Measurements from ENCODE around the gene ABHD6.
"Not testable (repeated sequence)": the region's sequence is repeated elsewhere in the genome, so short reads cannot be mapped to it uniquely, and the experiment has no call there.

The ABHD6 gene

DNA sequence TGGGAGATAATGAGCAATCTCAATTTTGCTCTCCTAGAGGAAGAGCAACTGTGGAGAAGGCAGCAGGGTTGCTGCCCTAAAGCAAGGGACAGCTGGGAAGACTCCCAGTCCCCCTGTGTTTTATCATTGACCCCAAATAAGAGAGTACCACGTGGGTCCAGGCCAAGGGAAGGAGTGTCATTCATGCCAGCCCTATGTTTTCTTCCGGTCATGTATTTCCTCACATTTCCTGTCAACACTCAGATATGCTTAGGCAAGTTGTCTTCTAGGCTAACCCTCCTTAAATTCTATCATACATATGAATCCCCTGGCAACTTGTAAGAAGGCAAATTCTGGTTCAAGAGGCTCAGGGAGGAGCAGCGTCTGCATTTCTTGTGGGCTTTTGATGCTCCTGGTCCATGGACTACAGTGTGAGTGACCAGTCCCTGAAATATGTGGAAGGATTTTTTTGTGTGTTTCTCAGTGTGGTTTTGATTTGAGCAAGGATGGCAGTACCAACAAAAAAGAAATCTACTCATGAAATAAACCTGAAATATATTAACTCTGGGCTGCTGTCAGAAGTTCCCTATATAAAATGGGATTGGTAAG is 36.5 kb downstream of the ABHD6 start:
- no peak for DNase-seq (ENCODE audit: low spot score)

DNA sequence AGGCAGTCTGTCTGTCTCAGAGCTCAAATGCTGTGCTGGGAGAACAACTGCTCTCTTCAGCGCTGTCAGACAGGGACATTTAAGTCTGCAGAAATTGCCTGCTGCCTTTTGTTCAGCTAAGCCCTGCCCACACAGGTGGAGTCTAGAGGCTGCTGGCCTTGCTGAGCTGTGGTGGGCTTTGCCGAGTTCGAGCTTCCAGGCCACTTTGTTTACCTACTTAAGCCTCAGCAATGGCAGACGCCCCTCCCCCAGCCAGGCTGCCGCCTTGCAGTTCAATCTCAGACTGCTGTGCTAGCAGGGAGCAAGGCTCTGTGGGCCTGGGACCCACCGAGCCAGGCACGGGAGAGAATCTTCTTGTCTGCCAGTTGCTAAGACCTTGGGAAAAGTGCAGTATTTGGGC is 43.5 kb downstream of the ABHD6 start:
- no peak for DNase-seq (ENCODE audit: low spot score)

DNA sequence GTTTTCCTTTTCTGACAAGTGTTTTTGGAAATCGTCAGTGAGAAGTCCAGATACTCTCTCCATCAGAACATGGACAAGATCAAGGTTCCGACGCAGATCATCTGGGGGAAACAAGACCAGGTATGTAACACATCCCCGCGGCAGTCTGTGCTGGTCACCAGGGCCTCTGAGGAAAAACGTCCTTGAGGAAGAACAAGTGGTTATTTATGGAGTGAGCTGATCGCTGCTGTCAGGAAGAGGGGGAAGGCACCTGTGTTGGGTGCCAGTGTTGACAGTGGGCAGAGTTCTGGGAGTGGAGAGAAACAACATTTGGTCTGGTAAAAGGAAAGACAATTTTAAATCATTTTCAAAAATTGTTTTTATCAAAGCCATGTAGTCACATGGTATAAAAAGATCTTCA is 47.7 kb downstream of the ABHD6 start:
- no peak for DNase-seq (ENCODE audit: low spot score)

DNA sequence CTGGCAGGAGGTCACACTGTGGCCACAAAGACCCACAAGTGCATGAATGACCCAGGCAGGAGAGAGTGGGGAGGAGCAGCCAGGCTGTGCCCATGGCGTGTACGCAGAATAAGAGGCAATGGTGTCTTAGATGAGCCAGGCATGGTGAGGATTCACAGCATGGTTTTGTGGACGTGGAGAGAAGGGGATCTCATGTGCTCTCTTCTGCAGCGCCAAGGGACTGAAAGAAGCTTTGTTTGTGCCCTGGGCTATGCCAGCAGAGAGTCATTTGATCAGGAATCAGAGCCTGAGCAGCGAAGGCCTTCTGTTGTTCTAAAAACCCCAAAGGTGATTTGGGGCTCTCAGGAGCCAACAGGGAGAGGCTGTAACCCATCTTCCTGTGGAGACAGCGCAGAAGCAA is 49.8 kb downstream of the ABHD6 start:
- no peak for DNase-seq (ENCODE audit: low spot score)

DNA sequence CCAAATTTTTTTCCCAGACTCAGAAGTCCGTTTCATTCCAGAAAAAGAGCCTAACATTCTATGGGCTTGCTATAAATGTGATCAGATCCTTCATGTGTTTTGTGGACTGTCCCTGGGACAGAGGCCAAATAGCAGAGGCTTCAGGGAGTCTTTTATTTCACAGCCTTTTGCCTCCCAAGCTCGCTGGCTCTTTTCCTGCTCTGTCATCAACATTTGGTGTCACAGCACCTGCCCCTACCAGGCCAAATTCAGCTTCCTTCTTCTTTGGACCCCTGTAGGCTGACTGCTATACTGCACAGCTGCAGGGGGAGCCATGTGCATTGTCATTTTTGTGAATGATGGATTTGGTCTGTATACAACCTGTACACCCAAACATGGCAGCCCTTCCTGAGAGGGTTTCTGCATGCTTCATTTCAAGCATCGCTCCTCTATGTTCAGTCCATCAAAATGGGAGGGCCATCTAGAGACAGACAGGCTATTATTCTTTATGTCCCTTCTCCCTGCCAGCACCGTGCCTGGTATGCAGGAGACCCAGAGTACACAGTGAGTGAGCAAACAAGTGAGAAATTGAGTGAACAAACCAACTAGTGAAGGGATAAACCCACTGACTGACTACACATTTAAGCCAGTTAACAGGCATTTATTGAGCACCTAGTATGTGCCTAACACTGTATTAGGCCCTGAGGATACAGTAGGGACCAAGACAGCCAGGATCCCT is 50.6 kb downstream of the ABHD6 start:
- no peak for DNase-seq (ENCODE audit: low spot score)

DNA sequence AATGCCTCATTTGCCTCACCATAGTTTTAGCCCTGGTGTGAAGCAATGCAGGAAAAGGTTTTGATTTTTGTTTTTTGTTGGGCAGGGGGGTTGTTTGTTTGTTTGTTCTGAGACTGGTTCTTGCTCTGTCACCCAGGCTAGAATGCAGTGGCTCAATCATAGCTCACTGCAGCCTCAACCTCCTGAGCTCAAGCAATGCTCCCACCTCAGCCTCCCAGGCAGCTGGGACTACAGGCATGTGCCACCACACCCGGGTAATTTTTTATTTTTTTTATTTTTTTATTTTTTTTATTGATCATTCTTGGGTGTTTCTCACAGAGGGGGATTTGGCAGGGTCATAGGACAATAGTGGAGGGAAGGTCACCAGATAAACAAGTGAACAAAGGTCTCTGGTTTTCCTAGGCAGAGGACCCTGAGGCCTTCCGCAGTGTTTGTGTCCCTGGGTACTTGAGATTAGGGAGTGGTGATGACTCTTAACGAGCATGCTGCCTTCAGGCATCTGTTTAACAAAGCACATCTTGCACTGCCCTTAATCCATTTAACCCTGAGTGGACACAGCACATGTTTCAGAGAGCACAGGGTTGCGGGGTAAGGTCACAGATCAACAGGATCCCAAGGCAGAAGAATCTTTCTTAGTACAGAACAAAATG is 51.5 kb downstream of the ABHD6 start:
- DNase-seq (ENCODE audit: low spot score), result not testable (repeated sequence)

DNA sequence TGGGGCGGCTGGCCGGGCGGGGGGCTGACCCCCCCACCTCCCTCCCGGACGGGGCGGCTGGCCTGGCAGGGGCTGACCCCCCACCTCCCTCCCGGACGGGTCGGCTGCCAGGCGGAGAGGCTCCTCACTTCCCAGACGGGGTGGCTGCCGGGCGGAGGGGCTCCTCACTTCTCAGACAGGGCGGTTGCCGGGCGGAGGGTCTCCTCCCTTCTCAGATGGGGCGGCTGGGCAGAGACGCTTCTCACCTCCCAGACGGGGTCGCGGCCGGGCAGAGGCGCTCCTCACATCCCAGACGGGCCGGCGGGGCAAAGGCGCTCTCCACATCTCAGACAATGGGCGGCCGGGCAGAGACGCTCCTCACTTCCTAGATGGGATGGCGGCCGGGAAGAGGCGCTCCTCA is 52.9 kb downstream of the ABHD6 start:
- DNase-seq (ENCODE audit: low spot score), result not testable (repeated sequence)

DNA sequence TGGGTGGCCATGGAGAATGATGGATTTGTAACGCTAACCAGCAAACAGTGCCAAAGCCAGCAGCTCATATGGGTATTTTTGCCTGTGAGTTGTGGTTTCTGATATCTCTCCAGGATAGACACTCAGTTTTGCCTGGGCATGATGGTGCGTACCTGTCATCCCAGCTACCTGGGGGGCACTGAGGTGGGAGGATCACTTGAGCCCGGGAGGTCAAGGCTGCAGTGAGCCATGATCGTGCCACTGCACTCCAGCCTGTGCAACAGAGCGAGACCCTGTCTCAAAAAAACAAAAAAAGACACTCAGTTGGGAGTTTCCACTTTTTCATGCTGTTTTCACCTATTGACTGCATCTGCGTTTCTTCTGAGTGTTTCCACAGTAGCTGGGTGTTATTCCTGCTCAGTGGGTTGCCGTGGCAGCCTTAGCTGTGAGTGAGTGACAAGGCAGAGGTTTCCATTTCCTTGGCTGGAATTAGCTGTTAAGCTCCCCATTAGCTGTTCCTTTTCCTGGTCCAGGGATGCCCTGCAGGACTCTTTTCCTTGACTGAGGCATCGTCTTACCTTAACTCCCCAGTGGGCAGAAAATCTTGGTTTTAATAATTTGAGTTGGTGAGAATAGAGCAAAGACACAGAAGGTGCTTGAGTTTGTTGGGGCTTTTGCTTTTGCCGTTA is 54.2 kb downstream of the ABHD6 start:
- no peak for DNase-seq (ENCODE audit: low spot score)

DNA sequence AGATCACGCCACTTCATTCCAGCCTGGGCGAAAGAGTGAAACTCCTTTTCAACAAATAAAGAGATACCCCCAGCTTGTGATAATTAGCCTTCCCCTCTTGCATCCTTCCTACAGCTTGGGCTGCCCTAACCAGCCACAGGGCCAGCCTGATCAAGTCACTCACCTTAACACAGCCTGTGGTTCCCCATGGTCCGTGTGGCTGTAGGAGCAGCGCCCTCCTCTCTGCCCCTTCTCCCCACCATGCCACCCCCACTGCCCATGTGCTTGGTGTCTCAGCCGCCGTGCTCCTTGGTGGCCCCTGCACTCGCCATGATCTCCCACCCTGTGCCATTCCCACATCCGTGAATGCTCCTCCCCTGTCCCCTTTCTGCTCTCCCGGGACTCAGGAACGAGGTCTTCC is 55.3 kb downstream of the ABHD6 start:
- no peak for DNase-seq (ENCODE audit: low spot score)

DNA sequence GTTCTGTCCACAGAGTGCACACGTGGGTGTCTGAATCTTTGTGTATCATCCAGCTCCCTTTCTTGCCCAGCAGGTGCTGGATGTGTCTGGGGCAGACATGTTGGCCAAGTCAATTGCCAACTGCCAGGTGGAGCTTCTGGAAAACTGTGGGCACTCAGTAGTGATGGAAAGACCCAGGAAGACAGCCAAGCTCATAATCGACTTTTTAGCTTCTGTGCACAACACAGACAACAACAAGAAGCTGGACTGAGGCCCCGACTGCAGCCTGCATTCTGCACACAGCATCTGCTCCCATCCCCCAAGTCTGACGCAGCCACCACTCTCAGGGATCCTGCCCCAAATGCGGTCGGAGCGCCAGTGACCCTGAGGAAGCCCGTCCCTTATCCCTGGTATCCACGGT is 55.9 kb downstream of the ABHD6 start:
- no peak for DNase-seq (ENCODE audit: low spot score)

DNA sequence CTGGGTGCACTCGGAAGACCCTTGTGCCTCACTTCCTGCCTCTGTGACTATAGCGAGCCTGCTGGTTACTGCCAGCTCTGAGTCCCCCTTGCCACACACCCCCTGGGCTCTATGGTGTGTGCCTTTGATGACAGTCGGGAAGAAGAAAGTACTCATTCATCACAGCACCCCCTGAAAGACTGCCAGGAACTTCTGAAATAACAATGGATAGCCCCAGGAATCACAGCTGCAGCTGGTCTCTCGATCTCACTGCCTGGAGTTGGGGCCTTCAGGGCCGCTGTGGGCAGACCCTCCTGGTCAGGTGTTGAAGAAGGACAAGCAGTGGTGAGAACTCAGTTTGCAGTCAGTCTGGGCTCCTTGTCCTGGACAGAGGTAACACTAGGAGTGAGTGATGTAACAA is 58.7 kb downstream of the ABHD6 start:
- DNase-seq (ENCODE audit: low spot score), result no peak

DNA sequence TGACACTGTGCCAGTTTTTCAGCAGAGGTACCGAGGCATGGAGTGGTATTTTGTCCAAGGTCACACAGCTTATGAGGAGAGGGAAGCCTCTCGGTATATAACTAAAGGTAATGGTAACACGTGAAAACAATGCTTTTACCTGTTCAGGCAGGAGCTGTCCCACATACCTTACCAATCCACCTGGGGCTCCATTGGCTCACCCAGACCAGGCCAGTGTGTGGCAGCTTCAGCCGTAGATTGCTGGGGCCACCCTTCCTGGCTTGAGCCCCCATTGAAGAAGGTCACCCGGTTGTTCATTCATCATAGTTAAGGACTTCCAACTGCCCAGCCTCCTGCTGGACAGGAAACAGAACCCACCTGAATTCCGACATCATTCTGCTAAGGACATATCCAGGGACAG is 59.3 kb downstream of the ABHD6 start:
- DNase-seq (ENCODE audit: low spot score), result no peak

DNA sequence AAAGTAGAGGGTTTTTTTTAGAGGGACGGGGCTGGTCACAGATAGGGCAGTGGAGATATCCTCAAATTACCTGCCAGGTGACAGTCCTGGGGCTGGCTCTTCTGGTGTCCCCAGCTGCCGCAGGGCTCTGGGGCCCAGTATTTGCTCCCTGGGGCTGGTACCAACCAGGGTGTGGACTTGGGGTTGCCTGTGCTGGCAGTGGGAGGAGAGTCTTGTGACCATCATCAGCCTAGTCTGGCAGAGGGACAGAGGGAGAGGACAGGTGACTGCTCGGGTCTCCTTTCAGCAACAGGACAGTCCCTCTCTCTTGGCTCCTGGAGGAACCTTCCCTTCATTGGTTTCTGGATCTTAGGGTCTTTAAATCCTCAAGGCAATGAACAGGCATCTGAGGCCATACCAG is 60.6 kb downstream of the ABHD6 start:
- no peak for DNase-seq (ENCODE audit: low spot score)

DNA sequence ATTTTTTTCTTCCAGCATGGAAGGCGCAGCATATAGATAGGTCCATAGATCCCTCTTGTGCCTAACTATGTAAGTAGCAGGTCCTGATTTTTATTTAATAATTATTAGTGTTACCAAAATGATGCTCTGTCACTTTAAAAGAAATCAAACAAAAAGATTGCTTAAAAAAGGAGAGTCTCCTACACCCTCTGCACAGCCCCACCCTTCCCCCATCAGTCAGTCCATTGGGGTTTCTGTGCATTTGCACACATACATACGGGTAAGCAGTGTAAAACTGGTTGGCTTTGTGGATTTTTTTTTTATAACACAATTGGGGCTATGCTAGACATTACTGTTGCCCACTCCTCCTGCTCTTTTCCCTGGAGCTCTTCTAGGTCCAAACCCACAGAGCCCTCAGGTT is 61.5 kb downstream of the ABHD6 start:
- no peak for DNase-seq (ENCODE audit: low spot score)

DNA sequence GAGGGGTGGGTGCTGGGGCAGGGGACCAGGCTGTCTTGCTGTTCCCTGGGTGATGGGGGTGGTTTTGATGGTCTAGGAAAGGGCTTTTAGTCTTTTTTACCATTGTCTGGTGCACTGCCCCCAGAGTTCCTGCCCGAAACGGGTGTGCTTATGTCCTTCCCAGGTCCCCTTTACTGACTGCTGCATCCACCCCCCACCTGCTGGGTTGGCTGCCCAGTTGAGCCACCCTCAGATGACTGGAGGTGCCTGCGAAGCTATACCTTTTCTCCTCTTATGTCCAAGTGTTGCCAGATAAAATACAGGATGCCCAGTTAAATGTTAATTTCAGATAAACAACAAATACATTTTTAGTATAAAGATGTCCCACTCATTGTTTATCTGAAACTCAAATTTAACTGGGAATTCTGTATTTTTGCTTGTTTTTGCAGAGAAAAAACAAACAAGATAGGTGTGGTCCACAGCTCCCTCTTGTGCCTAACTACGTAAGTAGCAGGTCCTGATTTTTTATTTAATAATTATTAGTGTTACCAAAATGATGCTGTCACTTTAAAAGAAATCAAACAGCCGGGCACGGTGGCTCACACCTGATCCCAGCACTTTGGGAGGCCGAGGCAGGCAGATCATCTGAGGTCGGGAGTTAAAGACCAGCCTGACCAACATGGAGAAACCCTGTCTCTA is 62.4 kb downstream of the ABHD6 start:
- no peak for DNase-seq (ENCODE audit: low spot score)

DNA sequence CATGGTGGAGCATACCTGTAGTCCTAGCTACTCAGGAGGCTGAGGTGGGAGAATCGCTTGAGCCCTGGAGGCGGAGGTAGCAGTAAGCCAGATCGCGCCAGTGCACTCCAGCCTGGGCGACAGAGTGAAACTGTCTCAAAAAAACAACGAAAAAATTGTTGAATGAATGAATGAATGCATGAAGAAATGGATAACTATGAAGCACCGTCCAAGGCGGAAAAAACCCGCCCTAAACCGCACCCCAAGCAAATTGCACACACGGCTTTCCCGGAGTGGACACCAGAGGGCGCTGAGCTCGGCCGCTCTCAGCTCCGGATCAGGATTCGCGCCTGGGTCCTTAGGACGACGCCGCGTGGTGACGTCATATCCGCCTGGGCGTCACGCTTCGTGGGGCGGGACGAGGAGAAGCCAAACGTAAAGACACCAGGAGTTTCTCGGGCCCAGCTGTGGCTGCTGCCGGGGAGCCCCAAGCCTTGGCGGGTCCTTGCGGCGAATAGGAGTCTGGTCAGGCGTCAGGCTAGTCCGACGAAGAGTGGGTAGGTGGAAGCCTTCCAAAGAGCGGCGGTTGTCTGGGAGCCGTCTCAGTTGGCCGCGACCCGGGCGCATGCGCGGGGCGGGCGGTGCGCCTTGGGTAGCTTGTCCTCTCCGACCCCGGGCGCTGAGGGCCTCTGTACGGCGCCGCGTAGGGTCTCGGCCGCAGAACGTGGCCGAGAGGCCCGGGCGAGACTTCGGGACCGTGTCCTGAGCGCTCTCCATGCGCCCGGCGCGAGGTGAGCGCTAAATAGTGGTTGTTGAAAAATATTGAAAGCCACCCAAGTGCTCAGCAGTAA is 68.5 kb downstream of the ABHD6 start, which contains the start of the genes HTD2 and RPP14:
Gene HTD2 (plus strand): TSS at position 639 of the 830 bp plus-strand sequence. CDS start 11,094 bp downstream, outside the sequence.
Gene RPP14 (plus strand): TSS at position 364 of the 830 bp plus-strand sequence. CDS start 4,085 bp downstream, outside the sequence.
- DNase-seq (ENCODE audit: low spot score), result peak; percentile 97

DNA sequence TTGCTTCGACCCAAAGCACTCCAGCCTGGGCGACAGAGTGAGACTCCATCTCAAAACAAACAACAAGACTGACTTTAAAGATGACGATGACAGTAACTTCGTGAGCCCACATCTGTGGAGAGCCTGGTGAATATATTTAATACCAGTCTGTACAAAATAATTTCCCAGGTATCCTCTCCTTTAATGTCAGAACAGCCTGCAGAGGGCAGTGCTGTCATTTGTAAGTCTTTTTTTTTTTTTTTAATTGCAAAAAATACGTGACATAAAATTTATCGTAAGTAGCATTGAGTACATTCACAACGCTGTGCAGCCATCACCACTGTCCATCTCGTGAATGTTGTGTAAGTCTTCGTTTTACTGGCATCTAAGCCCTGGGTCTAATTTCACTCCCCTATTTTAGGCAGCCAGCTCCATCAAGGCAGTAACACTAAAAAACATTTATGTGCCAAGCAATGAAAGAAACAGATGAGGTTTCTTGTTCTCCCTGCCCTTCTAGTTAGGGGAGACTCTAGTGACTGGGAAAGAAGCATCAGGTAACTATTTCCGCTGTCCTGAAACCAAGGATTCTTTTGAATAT is 70.1 kb downstream of the ABHD6 start:
- peak; percentile 33 for DNase-seq (ENCODE audit: low spot score)

DNA sequence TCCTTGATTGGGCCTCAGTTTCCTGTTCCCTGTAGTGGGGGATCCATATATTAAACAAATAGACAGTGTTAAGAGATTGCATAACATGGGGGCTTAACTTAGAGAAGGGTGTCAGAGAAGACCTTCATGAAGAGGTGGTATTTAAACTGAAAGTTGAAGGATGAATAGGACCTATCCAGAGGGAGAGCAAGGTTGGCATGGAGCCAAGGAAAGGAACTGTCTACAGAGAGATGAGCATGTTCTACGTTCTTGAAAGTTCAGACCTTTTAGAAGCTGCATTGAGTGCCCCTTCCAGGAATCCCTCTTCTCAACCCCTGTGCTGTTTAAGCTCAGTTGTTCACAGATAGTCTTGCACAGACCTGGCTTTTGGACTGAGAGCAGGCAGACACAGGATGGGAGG is 71.1 kb downstream of the ABHD6 start:
- no peak for DNase-seq (ENCODE audit: low spot score)

DNA sequence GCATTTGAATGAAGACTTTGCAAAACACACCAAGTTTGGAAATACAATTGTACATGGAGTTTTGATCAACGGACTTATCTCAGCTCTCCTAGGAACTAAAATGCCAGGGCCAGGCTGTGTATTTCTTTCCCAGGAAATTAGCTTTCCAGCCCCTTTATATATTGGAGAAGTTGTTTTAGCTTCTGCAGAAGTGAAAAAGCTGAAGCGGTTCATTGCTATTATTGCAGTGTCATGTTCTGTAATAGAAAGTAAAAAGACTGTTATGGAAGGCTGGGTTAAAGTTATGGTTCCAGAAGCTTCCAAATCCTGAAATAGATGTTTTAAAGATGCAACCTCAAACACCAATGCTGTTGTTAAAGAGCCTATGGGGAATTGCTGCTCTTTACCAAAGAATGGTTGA is 80.2 kb downstream of the ABHD6 start:
- no peak for DNase-seq (ENCODE audit: low spot score)

DNA sequence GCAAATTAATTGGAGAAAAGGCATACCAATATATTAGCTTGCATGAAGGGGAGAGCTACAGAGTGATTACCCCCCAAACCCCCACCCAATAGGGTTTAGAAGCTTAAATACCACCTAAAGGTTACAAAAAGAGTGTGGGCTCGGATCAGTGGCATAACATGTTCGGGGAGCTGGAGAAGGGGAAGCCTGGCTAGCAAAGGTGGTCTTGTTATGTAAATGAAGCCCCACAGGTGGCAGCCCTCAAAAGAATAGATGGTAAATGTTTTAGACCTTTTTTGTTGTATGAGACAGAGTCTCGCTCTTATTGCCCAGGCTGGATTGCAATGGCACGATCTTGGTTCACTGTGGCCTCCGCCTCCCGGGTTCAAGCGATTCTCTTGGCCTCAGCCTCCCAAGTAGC is 84.2 kb downstream of the ABHD6 start:
- no peak for DNase-seq (ENCODE audit: low spot score)

DNA sequence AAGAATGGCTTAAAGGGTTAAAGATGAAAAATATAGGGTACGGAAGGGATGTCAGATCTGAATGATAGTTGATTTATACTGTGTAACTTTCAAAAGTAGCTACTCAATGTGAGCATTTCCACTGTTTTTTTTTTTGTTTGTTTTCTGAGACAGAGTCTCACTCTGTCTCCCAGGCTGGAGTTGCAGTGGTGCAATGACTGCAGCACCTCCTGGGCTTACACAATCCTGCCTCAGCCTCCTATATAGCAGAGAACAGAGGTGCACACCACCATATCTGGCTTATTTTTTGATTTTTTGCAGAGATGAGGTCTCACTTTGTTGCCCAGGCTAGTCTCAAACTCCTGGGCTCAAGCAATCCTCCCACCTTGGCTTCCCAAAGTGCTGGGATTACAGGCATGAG is 85.2 kb downstream of the ABHD6 start:
- DNase-seq (ENCODE audit: low spot score), result no peak

All from CD4-positive, alpha-beta T cell treated with Interleukin-6 at 100 ng/mL for 8 hours (primary cell).